ENCODE data around the gene GPR84. TPM values are rescaled to one million over a fixed set of nuclear protein-coding genes. Genes with fewer than 3 reads are reported as not detected.
"Not testable (repeated sequence)": the region's sequence is repeated elsewhere in the genome, so short reads cannot be mapped to it uniquely, and the experiment has no call there.

Gene GPR84
- polyA plus RNA-seq, 1 donor (not counting 4 experiments of a cell fraction or from before 2014, with no cell fraction given), result 0.12 TPM

GRCh38 chr12:54356228-54356627, 8.1 kb downstream of the GPR84 start:
- Histone ChIP-seq H3K9me1 (ENCODE audit: control insufficient read depth, extremely low read depth, insufficient read depth, low read length) (no peaks in the 10 kb centered on the region), H3K36me3 (ENCODE audit: control insufficient read depth in 2 of 2, extremely low read depth in 1 of 2, insufficient read depth in 2 of 2, low read length in 2 of 2) (peaks cover 0 to 6% of the 10 kb centered on the region in 2 experiments), H3K9ac (ENCODE audit: control insufficient read depth, extremely low read depth, insufficient read depth, low read length) (no peak overlapping the region), H3K4me3 (ENCODE audit: control insufficient read depth in 2 of 3, extremely low read depth in 1 of 3, insufficient read depth in 2 of 3, low read depth in 1 of 3, low read length in 3 of 3) (no peak overlapping the region), H3K4me2 (ENCODE audit: control insufficient read depth, extremely low read depth, insufficient read depth, low read depth, low read length) (no peak overlapping the region), H3K9me3 (ENCODE audit: control insufficient read depth, low read depth, low read length) (no peaks in the 10 kb centered on the region), H3K79me2 (ENCODE audit: control insufficient read depth, insufficient read depth, low read length) (no peaks in the 10 kb centered on the region), H3K4me1 (ENCODE audit: control insufficient read depth, extremely low read depth, insufficient read depth, low read length) (peaks cover 25% of the 10 kb centered on the region), H2AFZ (ENCODE audit: control insufficient read depth, low read length) (no peak overlapping the region), H4K20me1 (ENCODE audit: control insufficient read depth, extremely low read depth, insufficient read depth, low read length) (no peaks in the 10 kb centered on the region), H3K27ac (ENCODE audit: control insufficient read depth, insufficient read depth, low read length) (no peak overlapping the region), H3K27me3 (ENCODE audit: control insufficient read depth, extremely low read depth, insufficient read depth, low read length) (no peaks in the 10 kb centered on the region)
- no peak for DNase-seq (ENCODE audit: low read depth, low spot score)
- TF ChIP-seq CTCF (optimal IDR thresholded peaks at IDR 0.05 in 1 of 3, IDR thresholded peaks at IDR 0.05 in 1 of 3, conservative IDR thresholded peaks at IDR 0.05 in 1 of 3; ENCODE audit: extremely low read depth in 1 of 3, insufficient read depth in 2 of 3, low read length in 3 of 3), result no peak
- no peak for TF ChIP-seq EZH2 (IDR thresholded peaks at IDR 0.05; ENCODE audit: low read length)
- FAIRE-seq, result no peak
- dilution Hi-C loops (cut with MboI; ENCODE audit: extremely low pct_ligation_motif_present, low sequenced_read_pairs), result no loop called here

- TF ChIP-seq CTCF (optimal IDR thresholded peaks at IDR 0.05 in 1 of 3, IDR thresholded peaks at IDR 0.05 in 1 of 3, conservative IDR thresholded peaks at IDR 0.05 in 1 of 3; ENCODE audit: extremely low read depth in 1 of 3, insufficient read depth in 2 of 3, low read length in 3 of 3) (peak in 1 of 3 experiments; percentile 13), EZH2 (IDR thresholded peaks at IDR 0.05; ENCODE audit: low read length) (no peak)
Measured at GRCh38 chr12:54355104-54355815, 9.0 kb downstream of the GPR84 start.

GRCh38 chr12:54354271-54354670, 10.0 kb downstream of the GPR84 start:
- peaks cover 11% of the 10 kb centered on the region for H3K4me1 ChIP-seq (ENCODE audit: control insufficient read depth, extremely low read depth, insufficient read depth, low read length)
- FAIRE-seq; H3K27ac ChIP-seq (ENCODE audit: control insufficient read depth, insufficient read depth, low read length); H3K9me3 ChIP-seq (ENCODE audit: control insufficient read depth, low read depth, low read length); H3K4me2 ChIP-seq (ENCODE audit: control insufficient read depth, extremely low read depth, insufficient read depth, low read depth, low read length); H3K4me3 ChIP-seq (ENCODE audit: control insufficient read depth in 2 of 3, extremely low read depth in 1 of 3, insufficient read depth in 2 of 3, low read depth in 1 of 3, low read length in 3 of 3); H3K9me1 ChIP-seq (ENCODE audit: control insufficient read depth, extremely low read depth, insufficient read depth, low read length); H4K20me1 ChIP-seq (ENCODE audit: control insufficient read depth, extremely low read depth, insufficient read depth, low read length); H3K27me3 ChIP-seq (ENCODE audit: control insufficient read depth, extremely low read depth, insufficient read depth, low read length); H2AFZ ChIP-seq (ENCODE audit: control insufficient read depth, low read length); DNase-seq (ENCODE audit: low read depth, low spot score); H3K79me2 ChIP-seq (ENCODE audit: control insufficient read depth, insufficient read depth, low read length); dilution Hi-C loops (cut with MboI; ENCODE audit: extremely low pct_ligation_motif_present, low sequenced_read_pairs); H3K9ac ChIP-seq (ENCODE audit: control insufficient read depth, extremely low read depth, insufficient read depth, low read length): not testable (repeated sequence)
- H3K36me3 ChIP-seq (ENCODE audit: control insufficient read depth in 2 of 2, extremely low read depth in 1 of 2, insufficient read depth in 2 of 2, low read length in 2 of 2), result peaks cover 7 to 15% of the 10 kb centered on the region in 2 experiments

More at GRCh38 chr12:54355104-54355815, 9.0 kb downstream of the GPR84 start:
- FAIRE-seq (no peak), DNase-seq (ENCODE audit: low read depth, low spot score) (no peak)
- Histone ChIP-seq H4K20me1 (ENCODE audit: control insufficient read depth, extremely low read depth, insufficient read depth, low read length) (no peaks in the 10 kb centered on the region), H3K4me1 (ENCODE audit: control insufficient read depth, extremely low read depth, insufficient read depth, low read length) (peaks cover 19% of the 10 kb centered on the region), H3K36me3 (ENCODE audit: control insufficient read depth in 2 of 2, extremely low read depth in 1 of 2, insufficient read depth in 2 of 2, low read length in 2 of 2) (peaks cover 6 to 12% of the 10 kb centered on the region in 2 experiments), H3K27ac (ENCODE audit: control insufficient read depth, insufficient read depth, low read length) (no peak overlapping the region), H3K9me1 (ENCODE audit: control insufficient read depth, extremely low read depth, insufficient read depth, low read length) (no peaks in the 10 kb centered on the region), H3K9me3 (ENCODE audit: control insufficient read depth, low read depth, low read length) (no peaks in the 10 kb centered on the region), H3K27me3 (ENCODE audit: control insufficient read depth, extremely low read depth, insufficient read depth, low read length) (no peaks in the 10 kb centered on the region), H3K4me3 (ENCODE audit: control insufficient read depth in 2 of 3, extremely low read depth in 1 of 3, insufficient read depth in 2 of 3, low read depth in 1 of 3, low read length in 3 of 3) (no peak overlapping the region), H3K4me2 (ENCODE audit: control insufficient read depth, extremely low read depth, insufficient read depth, low read depth, low read length) (no peak overlapping the region), H2AFZ (ENCODE audit: control insufficient read depth, low read length) (no peak overlapping the region), H3K79me2 (ENCODE audit: control insufficient read depth, insufficient read depth, low read length) (no peaks in the 10 kb centered on the region), H3K9ac (ENCODE audit: control insufficient read depth, extremely low read depth, insufficient read depth, low read length) (no peak overlapping the region)
- dilution Hi-C loops (cut with MboI; ENCODE audit: extremely low pct_ligation_motif_present, low sequenced_read_pairs), result no loop called here

Measured in keratinocyte (primary cell).